GM12878 (cell line): Measurements from ENCODE around the gene DNAJB8. TPM values are rescaled to one million over a fixed set of nuclear protein-coding genes. Genes with fewer than 3 reads are reported as not detected.

ENCODE experiments used
- ATAC-seq: fragments of 200-7000 bp; cut with Tn5 transposase; 3 replicates; pipeline ENCODE4 v1.9.1; 2020; ENCODE audit warnings: mild to moderate bottlenecking, moderate library complexity
- BruUV-seq: library from RNA; stranded (reverse); fragments of 400-500 nt; replicated peaks from 2 replicates; lab custom pipeline; 2021; lab: Mats Ljungman, UMichigan
- CTCF ChIA-PET: fragments of 300-600 bp; sonication (Branson Sonifier 250); formaldehyde crosslinking; extraction: SDS; loops from one replicate; lab custom pipeline; 2021; ENCODE audit warnings: inconsistent platforms; lab: Yijun Ruan, JAX
- POLR2A ChIA-PET: fragments of 350-600 bp; formaldehyde crosslinking; extraction: SDS; loops from one replicate; lab custom pipeline; 2021; ENCODE audit warnings: inconsistent platforms; lab: Charles Lee
- RAD21 ChIA-PET: fragments of 300-600 bp; sonication (Branson Sonifier 250); formaldehyde crosslinking; loops from one replicate; lab custom pipeline; 2023; ENCODE audit warnings: antibody characterized with exemption; ENCODE audit not compliant: unreplicated experiment; lab: Charles Lee
- SMC1A ChIA-PET: fragments of 300-600 bp; sonication (Branson Sonifier 250); formaldehyde crosslinking; loops from one replicate; lab custom pipeline; 2023; ENCODE audit not compliant: unreplicated experiment, uncharacterized antibody; lab: Charles Lee
- DNase-seq: peaks from one replicate; pipeline ENCODE4 v3.0.0-alpha.2; 2011; ENCODE audit warnings: low read depth, low spot score
- FAIRE-seq: peaks from 3 replicates; lab custom pipeline; 2011; peaks lifted over from hg19 to GRCh38; lab: Jason Lieb, UNC
- H2AFZ ChIP-seq: 2 replicates; pipeline ENCODE4 v1.6.0; 2011; ENCODE audit warnings: low read depth, low read length, control low read depth; ENCODE audit not compliant: control insufficient read depth
- H3K27ac ChIP-seq: 2 replicates; pipeline ENCODE4 v1.5.1; 2011; ENCODE audit warnings: control low read depth; ENCODE audit not compliant: control insufficient read depth, insufficient read depth
- H3K27me3 ChIP-seq, 2 experiments: replicated peaks in 1 of 2; 2 replicates each; pipeline versions ENCODE4 v1.6.0 to v1.6.1; 2011; ENCODE audit warnings: low read length in 1 of 2; ENCODE audit not compliant: control insufficient read depth in 2 of 2, insufficient read depth in 2 of 2
- H3K36me3 ChIP-seq, 2 experiments: 2 replicates each; pipeline ENCODE4 v1.5.1; 2011; ENCODE audit warnings: low read length in 1 of 2; ENCODE audit not compliant: control insufficient read depth in 2 of 2, insufficient read depth in 2 of 2
- H3K4me1 ChIP-seq: 2 replicates; pipeline ENCODE4 v1.6.1; 2011; ENCODE audit warnings: mild to moderate bottlenecking, low read length, moderate library complexity, mixed read lengths; ENCODE audit not compliant: control insufficient read depth, insufficient read depth
- H3K4me2 ChIP-seq: 2 replicates; pipeline ENCODE4 v1.6.0; 2011; ENCODE audit warnings: control low read depth; ENCODE audit not compliant: control insufficient read depth, insufficient read depth
- H3K4me3 ChIP-seq: fragments of 200-600 bp; sonication (generic); 2 replicates; pipeline ENCODE4 v1.5.1; 2016
- H3K79me2 ChIP-seq: 2 replicates; pipeline ENCODE4 v1.6.0; 2011; ENCODE audit warnings: low read length; ENCODE audit not compliant: control insufficient read depth, insufficient read depth
- H3K9ac ChIP-seq: 2 replicates; pipeline ENCODE4 v1.8.0; 2011; ENCODE audit warnings: low read length, control low read depth, mixed read lengths; ENCODE audit not compliant: control insufficient read depth, insufficient read depth
- H3K9me3 ChIP-seq: replicated peaks from 3 replicates; pipeline ENCODE4 v1.5.1; 2011; ENCODE audit warnings: mild to moderate bottlenecking, low read length; ENCODE audit not compliant: control insufficient read depth, insufficient read depth
- H4K20me1 ChIP-seq: 2 replicates; pipeline ENCODE4 v1.6.0; 2011; ENCODE audit not compliant: control insufficient read depth, insufficient read depth
- ASH2L ChIP-seq: fragments of 300-600, 200-600 bp; sonication (generic); IDR thresholded peaks from 2 replicates; pipeline ENCODE4 v1.6.1; 2017; ENCODE audit warnings: low read depth, mild to moderate bottlenecking, borderline replicate concordance
- BHLHE40 ChIP-seq, 2 experiments: fragments of 450-650 bp in 1 of 2; IDR thresholded peaks; 2 replicates each; pipeline ENCODE4 v1.6.1; 2011 to 2017; ENCODE audit warnings: low read depth in 2 of 2, borderline replicate concordance in 1 of 2, improper control_type of control experiment in 1 of 2, low read length in 1 of 2, mild to moderate bottlenecking in 1 of 2
- E4F1 ChIP-seq: fragments of 450-650 bp; IDR thresholded peaks from 2 replicates; pipeline ENCODE4 v1.6.1; 2018; ENCODE audit warnings: borderline replicate concordance, mild to moderate bottlenecking; ENCODE audit not compliant: partially characterized antibody
- ESRRA ChIP-seq: IDR thresholded peaks from 2 replicates; pipeline ENCODE4 v1.6.1; 2012; ENCODE audit warnings: mild to moderate bottlenecking, low read length, improper control_type of control experiment
- GATAD2B ChIP-seq: fragments of 450-650 bp; conservative IDR thresholded peaks from 2 replicates; pipeline ENCODE4 v1.6.1; 2017; ENCODE audit warnings: low read depth, mild to moderate bottlenecking, moderate library complexity
- HDAC6 ChIP-seq: fragments of 200-600 bp; sonication (generic); IDR thresholded peaks from one replicate; pipeline ENCODE4 v1.8.0; 2017; ENCODE audit warnings: antibody characterized with exemption; ENCODE audit not compliant: unreplicated experiment
- IKZF1 ChIP-seq: fragments of 450-650 bp; conservative IDR thresholded peaks from 2 replicates; pipeline ENCODE4 v1.6.1; 2017; ENCODE audit warnings: antibody characterized with exemption, mild to moderate bottlenecking
- KAT2A ChIP-seq: conservative IDR thresholded peaks from 2 replicates; pipeline ENCODE4 v1.6.1; 2011; ENCODE audit warnings: low read depth, low read length; ENCODE audit not compliant: control insufficient read depth
- LARP7 ChIP-seq: fragments of 450-650 bp; IDR thresholded peaks from 2 replicates; pipeline ENCODE4 v1.6.1; 2017; ENCODE audit warnings: mild to moderate bottlenecking
- MEF2A ChIP-seq: IDR thresholded peaks from 2 replicates; pipeline ENCODE4 v1.6.1; 2011; ENCODE audit warnings: low read depth, mild to moderate bottlenecking, low read length, moderate library complexity; ENCODE audit not compliant: insufficient read depth
- NKRF ChIP-seq: fragments of 450-650 bp; conservative IDR thresholded peaks from 2 replicates; pipeline ENCODE4 v1.6.1; 2017; ENCODE audit warnings: mild to moderate bottlenecking, moderate library complexity
- NRF1 ChIP-seq: conservative IDR thresholded peaks from 2 replicates; pipeline ENCODE4 v1.6.1; 2011; ENCODE audit warnings: mild to moderate bottlenecking, low read depth, low read length, improper control_type of control experiment
- PBX3 ChIP-seq: IDR thresholded peaks from 2 replicates; pipeline ENCODE4 v1.6.1; 2011; ENCODE audit warnings: mild to moderate bottlenecking, low read depth, low read length, moderate library complexity; ENCODE audit not compliant: insufficient replicate concordance
- RELB ChIP-seq: fragments of 450-650 bp; IDR thresholded peaks from 2 replicates; pipeline ENCODE4 v1.6.1; 2017; ENCODE audit warnings: low read depth, mild to moderate bottlenecking, moderate library complexity
- SIX5 ChIP-seq: IDR thresholded peaks from 2 replicates; pipeline ENCODE4 v1.6.1; 2011; ENCODE audit warnings: mild to moderate bottlenecking, low read depth, low read length, moderate library complexity; ENCODE audit not compliant: severe bottlenecking
- SP1 ChIP-seq: IDR thresholded peaks from one replicate; pipeline ENCODE4 v1.6.1; 2011; ENCODE audit warnings: low read depth, low read length
- SREBF1 ChIP-seq: IDR thresholded peaks from 2 replicates; pipeline ENCODE4 v1.6.1; 2012; ENCODE audit warnings: mild to moderate bottlenecking, low read length
- SRF ChIP-seq, 2 experiments: IDR thresholded peaks; 2 replicates each; pipeline ENCODE4 v1.6.1; 2011; ENCODE audit warnings: low read depth in 2 of 2, low read length in 2 of 2, mild to moderate bottlenecking in 1 of 2, moderate library complexity in 1 of 2
- TCF12 ChIP-seq: IDR thresholded peaks from 2 replicates; pipeline ENCODE4 v1.6.1; 2011; ENCODE audit warnings: low read depth, mild to moderate bottlenecking, low read length
- WGBS: methylation state at CpG from one replicate; pipeline ENCODE4 v1.1.6; 2016; ENCODE audit warnings: low lambda C conversion rate; ENCODE audit not compliant: insufficient replicate concordance, insufficient coverage; ENCODE audit errors: missing lambda C conversion rate; 5-methylcytosine and 5-hydroxymethylcytosine counted together
- in situ Hi-C: fragments of 300-500 bp; cut with MboI; formaldehyde crosslinking; loops from 9 replicates; pipeline ENCODE4 v1.14.3; 2018; ENCODE audit warnings: mixed read lengths
- intact Hi-C: fragments of 100-400 bp; cut with micrococcal nuclease; formaldehyde crosslinking; loops from one replicate; pipeline ENCODE4 v1.14.2; 2022; ENCODE audit not compliant: unreplicated experiment
- polyA plus RNA-seq, 11 experiments: library from polyadenylated mRNA; depleted of rRNA in 4 of 11; unstranded in 6 of 11; stranded (reverse) in 5 of 11; fragments of >200 nt; fragmentation: Nextera tagmentation in 4 of 11; fragmentation: Illumina TruSeq in 1 of 11; extraction: Ambion mirVana in 4 of 11; extraction: Trizol in 1 of 11; gene quantifications; 1 replicate in 1 of 11; 2 replicates in 10 of 11; pipeline versions ENCODE4 v1.2.1 to v1.2.3, GENCODE V29; 2011 to 2016; ENCODE audit warnings: inconsistent platforms in 2 of 11, missing spikeins in 2 of 11, low read depth in 1 of 11
- total RNA-seq, 4 experiments: library from RNA; depleted of rRNA in 3 of 4; stranded (reverse); fragments of >200 nt in 3 of 4; fragmentation: Illumina TruSeq in 1 of 4; extraction: Trizol in 1 of 4; gene quantifications; 2 replicates each; pipeline versions ENCODE4 v1.2.1 to v1.2.3, GENCODE V29; 2013 to 2021

The DNAJB8 gene
- total and polyA plus RNA-seq, 10 of the 15 experiments (the other 5 are each of a cell fraction or from before 2014, with no cell fraction given): not detected

GRCh38 chr3:128494367-128494650, 27.6 kb upstream of the DNAJB8 start:
- no TSS peak for BruUV-seq
- no peaks in the 10 kb centered on the region for H3K79me2 ChIP-seq
- no peak for FAIRE-seq
- H3K9ac ChIP-seq: no peak overlapping the region
- CTCF ChIA-PET: no interaction called here
- intact Hi-C loops: loop anchor here (10.0 kb wide), 1 partner anchor 270 kb away; no protein-coding TSS in a partner anchor
- TF ChIP-seq NRF1: no peak
- TF ChIP-seq SREBF1: no peak
- no peak for TF ChIP-seq BHLHE40 (IDR thresholded peaks at IDR 0.05; ENCODE audit: borderline replicate concordance in 1 of 2, low read depth in 2 of 2, low read length in 1 of 2)
- no peak for TF ChIP-seq HDAC6
- TF ChIP-seq SRF (IDR thresholded peaks at IDR 0.05; ENCODE audit: low read depth in 2 of 2, low read length in 2 of 2): no peak
- no peak for TF ChIP-seq KAT2A
- no peak for TF ChIP-seq SIX5
- TF ChIP-seq ESRRA: no peak
- TF ChIP-seq LARP7: no peak
- TF ChIP-seq TCF12: no peak
- no peak for TF ChIP-seq IKZF1
- TF ChIP-seq PBX3: no peak
- TF ChIP-seq RELB: no peak
- TF ChIP-seq E4F1: no peak
- TF ChIP-seq NKRF: no peak
- TF ChIP-seq ASH2L: no peak
- no peak for TF ChIP-seq MEF2A
- no peak for TF ChIP-seq GATAD2B
- TF ChIP-seq SP1: no peak
- TF ChIP-seq, all 136 proteins: peak for 0
- ATAC-seq (no peak), DNase-seq (no peak)
- H3K4me2 ChIP-seq: no peak overlapping the region
- 43% methylated on average over 2 of the region's 2 CpGs for WGBS
- H3K36me3 ChIP-seq: no peaks in the 10 kb centered on the region
- SMC1A ChIA-PET: no interaction called here
- in situ Hi-C loops: loop anchor here (10.0 kb wide), 1 partner anchor 400 kb away; no protein-coding TSS in a partner anchor
- H3K4me3 ChIP-seq: no peak overlapping the region
- no peak overlapping the region for H3K27ac ChIP-seq
- H4K20me1 ChIP-seq: no peaks in the 10 kb centered on the region; the same call in none of the 2 replicates
- POLR2A ChIA-PET: no interaction called here
- no peaks in the 10 kb centered on the region for H3K4me1 ChIP-seq
- no peaks in the 10 kb centered on the region for H3K9me3 ChIP-seq
- H2AFZ ChIP-seq: no peak overlapping the region
- RAD21 ChIA-PET: no interaction called here
- H3K27me3 ChIP-seq: peaks cover 21 to 31% of the 10 kb centered on the region in 2 experiments
